HEK293 (cell line): ENCODE data around the gene SPOCK1.
A peak's percentile ranks its signal among the peaks of the same experiment; 100 is the strongest.

Experiments
- CTCF ChIA-PET: fragments of 350-600 bp; formaldehyde crosslinking; extraction: SDS; loops from one replicate; lab custom pipeline; 2021; ENCODE audit warnings: antibody characterized with exemption; lab: Yijun Ruan, JAX
- POLR2A ChIA-PET: fragments of 300-600 bp; formaldehyde crosslinking; extraction: SDS; loops from one replicate; lab custom pipeline; 2020; ENCODE audit warnings: antibody characterized with exemption, inconsistent platforms; lab: Yijun Ruan, JAX
- H3K27ac ChIP-seq: fragments of 200-500 bp; sonication (Bioruptor generic); 2 replicates; pipeline ENCODE4 v1.5.1; 2014; ENCODE audit warnings: low read depth, low read length, control low read depth, inconsistent platforms; ENCODE audit errors: extremely low read depth
- H3K36me3 ChIP-seq, 2 experiments: fragments of 200-500 bp in 1 of 2; sonication (Bioruptor generic) in 1 of 2; 1 replicate in 1 of 2; 2 replicates in 1 of 2; pipeline ENCODE4 v1.5.1; 2014 to 2017; ENCODE audit warnings: inconsistent platforms in 2 of 2, low read length in 2 of 2; ENCODE audit not compliant: control insufficient read depth in 2 of 2, insufficient read depth in 1 of 2
- H3K4me1 ChIP-seq: fragments of 200-500 bp; sonication (Bioruptor generic); 2 replicates; pipeline ENCODE4 v1.5.1; 2014; ENCODE audit warnings: mild to moderate bottlenecking, low read length, inconsistent platforms; ENCODE audit not compliant: control insufficient read depth, insufficient read depth
- H3K4me3 ChIP-seq: 2 replicates; pipeline ENCODE4 v1.5.1; 2011; ENCODE audit warnings: low read depth, mild to moderate bottlenecking, control low read depth, low read length, moderate library complexity
- H3K9me3 ChIP-seq: fragments of 200-500 bp; sonication (Bioruptor generic); 2 replicates; pipeline ENCODE4 v1.5.1; 2014; ENCODE audit warnings: low read depth, low read length, inconsistent platforms; ENCODE audit not compliant: control insufficient read depth, insufficient read depth
- BCL11B ChIP-seq: fragments of 450-650 bp; formaldehyde crosslinking; IDR thresholded peaks from 2 replicates; pipeline ENCODE4 v1.5.1; 2016; ENCODE audit warnings: low read depth, missing biosample characterization, missing genetic modification characterization
- GLIS1 ChIP-seq: fragments of 450-650 bp; formaldehyde crosslinking; IDR thresholded peaks from 2 replicates; pipeline ENCODE4 v1.5.1; 2016; ENCODE audit warnings: missing biosample characterization, missing genetic modification characterization
- KLF1 ChIP-seq: fragments of 450-650 bp; formaldehyde crosslinking; IDR thresholded peaks from 2 replicates; pipeline ENCODE4 v1.5.1; 2016; ENCODE audit warnings: missing biosample characterization, missing genetic modification characterization
- SCRT2 ChIP-seq: fragments of 450-650 bp; formaldehyde crosslinking; IDR thresholded peaks from 2 replicates; pipeline ENCODE4 v1.5.1; 2016; ENCODE audit warnings: missing biosample characterization, missing genetic modification characterization
- ZBTB1 ChIP-seq: fragments of 450-650 bp; formaldehyde crosslinking; IDR thresholded peaks from 2 replicates; pipeline ENCODE4 v1.5.1; 2016; ENCODE audit warnings: missing biosample characterization, missing genetic modification characterization
- ZFP3 ChIP-seq: fragments of 450-650 bp; formaldehyde crosslinking; IDR thresholded peaks from 2 replicates; pipeline ENCODE4 v1.5.1; 2016; ENCODE audit warnings: low read depth, missing biosample characterization, missing genetic modification characterization
- ZFP41 ChIP-seq: fragments of 450-650 bp; formaldehyde crosslinking; IDR thresholded peaks from 2 replicates; pipeline ENCODE4 v1.5.1; 2016; ENCODE audit warnings: missing biosample characterization, missing genetic modification characterization, borderline replicate concordance
- ZNF114 ChIP-seq: fragments of 450-650 bp; formaldehyde crosslinking; IDR thresholded peaks from 2 replicates; pipeline ENCODE4 v1.5.0; 2017; ENCODE audit warnings: missing biosample characterization, missing genetic modification characterization
- ZNF184 ChIP-seq: fragments of 450-650 bp; IDR thresholded peaks from 2 replicates; pipeline ENCODE4 v1.5.1; 2018; ENCODE audit warnings: missing biosample characterization, mild to moderate bottlenecking, missing genetic modification characterization
- ZNF202 ChIP-seq: fragments of 450-650 bp; formaldehyde crosslinking; IDR thresholded peaks from 2 replicates; pipeline ENCODE4 v1.5.1; 2016; ENCODE audit warnings: missing biosample characterization, missing genetic modification characterization, borderline replicate concordance
- ZNF302 ChIP-seq: fragments of 450-650 bp; formaldehyde crosslinking; IDR thresholded peaks from 2 replicates; pipeline ENCODE4 v1.5.1; 2016; ENCODE audit warnings: missing biosample characterization, missing genetic modification characterization, low read depth
- ZNF37A ChIP-seq: fragments of 450-650 bp; IDR thresholded peaks from 2 replicates; pipeline ENCODE4 v1.5.1; 2018; ENCODE audit warnings: missing biosample characterization, missing genetic modification characterization
- ZNF433 ChIP-seq: fragments of 450-650 bp; formaldehyde crosslinking; IDR thresholded peaks from 2 replicates; pipeline ENCODE4 v1.5.1; 2016; ENCODE audit warnings: missing biosample characterization, missing genetic modification characterization, low read depth
- ZNF560 ChIP-seq: fragments of 450-650 bp; formaldehyde crosslinking; IDR thresholded peaks from 2 replicates; pipeline ENCODE4 v1.5.1; 2017; ENCODE audit warnings: missing biosample characterization, missing genetic modification characterization, borderline replicate concordance
- ZNF600 ChIP-seq: fragments of 450-650 bp; formaldehyde crosslinking; IDR thresholded peaks from 2 replicates; pipeline ENCODE4 v1.5.1; 2016; ENCODE audit warnings: missing biosample characterization, missing genetic modification characterization
- ZNF629 ChIP-seq: fragments of 450-650 bp; formaldehyde crosslinking; IDR thresholded peaks from 2 replicates; pipeline ENCODE4 v1.5.1; 2017; ENCODE audit warnings: missing biosample characterization, missing genetic modification characterization
- ZNF660 ChIP-seq: fragments of 450-650 bp; IDR thresholded peaks from 2 replicates; pipeline ENCODE4 v1.5.1; 2018; ENCODE audit warnings: missing biosample characterization, mild to moderate bottlenecking, missing genetic modification characterization
- ZNF677 ChIP-seq: fragments of 450-650 bp; IDR thresholded peaks from 2 replicates; pipeline ENCODE4 v1.5.0; 2018; ENCODE audit warnings: missing biosample characterization, mild to moderate bottlenecking, missing genetic modification characterization, moderate library complexity
- ZNF843 ChIP-seq: fragments of 450-650 bp; formaldehyde crosslinking; IDR thresholded peaks from 2 replicates; pipeline ENCODE4 v1.5.1; 2016; ENCODE audit warnings: missing biosample characterization, missing genetic modification characterization
- TF ChIP-seq, protein P1 (sequence below): fragments of 450-650 bp; IDR thresholded peaks from 2 replicates; pipeline ENCODE4 v1.5.1; 2018; ENCODE audit warnings: missing biosample characterization, mild to moderate bottlenecking, missing genetic modification characterization
- TF ChIP-seq, protein P2 (sequence below): fragments of 450-650 bp; formaldehyde crosslinking; IDR thresholded peaks from 2 replicates; pipeline ENCODE4 v1.5.1; 2016; ENCODE audit warnings: missing biosample characterization, missing genetic modification characterization

Gene SPOCK1

DNA sequence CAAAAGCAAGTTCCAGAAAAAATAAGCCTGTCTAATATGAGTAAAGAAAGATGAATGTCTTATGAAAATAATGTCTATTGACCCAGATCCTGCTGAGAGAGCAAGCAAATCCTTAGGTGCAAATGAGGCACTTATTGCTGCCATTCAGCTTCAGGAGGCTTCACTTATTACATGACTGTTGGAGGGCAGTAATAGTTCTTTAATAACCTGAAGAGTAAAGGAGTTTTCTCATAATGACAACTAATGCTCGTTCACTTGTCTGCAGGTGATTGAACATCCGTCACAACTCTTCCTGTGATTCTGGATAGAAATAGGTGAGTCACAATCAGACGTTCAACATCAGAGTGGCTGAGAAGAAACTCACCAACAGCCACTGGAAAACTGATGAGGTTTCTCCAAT, 58.3 kb downstream of the SPOCK1 start:
- no peak overlapping the region for H3K27ac ChIP-seq
- CTCF ChIA-PET = interaction anchor here (0.7 kb wide), 1 partner anchor 96 kb away, joined by 4 read pairs; no protein-coding TSS in a partner anchor
- H3K36me3 ChIP-seq = no peaks in the 10 kb centered on the region
- POLR2A ChIA-PET = no interaction called here
- H3K4me3 ChIP-seq = no peak overlapping the region
- TF ChIP-seq ZNF114 (tag by site-specific recombination) (no peak), ZNF600 (tag by site-specific recombination) (no peak), ZNF660 (tag by site-specific recombination) (no peak), ZNF560 (tag by site-specific recombination) (no peak)
- TF ChIP-seq, protein P1, sequence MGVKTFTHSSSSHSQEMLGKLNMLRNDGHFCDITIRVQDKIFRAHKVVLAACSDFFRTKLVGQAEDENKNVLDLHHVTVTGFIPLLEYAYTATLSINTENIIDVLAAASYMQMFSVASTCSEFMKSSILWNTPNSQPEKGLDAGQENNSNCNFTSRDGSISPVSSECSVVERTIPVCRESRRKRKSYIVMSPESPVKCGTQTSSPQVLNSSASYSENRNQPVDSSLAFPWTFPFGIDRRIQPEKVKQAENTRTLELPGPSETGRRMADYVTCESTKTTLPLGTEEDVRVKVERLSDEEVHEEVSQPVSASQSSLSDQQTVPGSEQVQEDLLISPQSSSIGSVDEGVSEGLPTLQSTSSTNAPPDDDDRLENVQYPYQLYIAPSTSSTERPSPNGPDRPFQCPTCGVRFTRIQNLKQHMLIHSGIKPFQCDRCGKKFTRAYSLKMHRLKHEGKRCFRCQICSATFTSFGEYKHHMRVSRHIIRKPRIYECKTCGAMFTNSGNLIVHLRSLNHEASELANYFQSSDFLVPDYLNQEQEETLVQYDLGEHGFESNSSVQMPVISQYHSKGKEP (tag by site-specific recombination) = no peak
- no peaks in the 10 kb centered on the region for H3K9me3 ChIP-seq
- no peaks in the 10 kb centered on the region for H3K4me1 ChIP-seq

DNA sequence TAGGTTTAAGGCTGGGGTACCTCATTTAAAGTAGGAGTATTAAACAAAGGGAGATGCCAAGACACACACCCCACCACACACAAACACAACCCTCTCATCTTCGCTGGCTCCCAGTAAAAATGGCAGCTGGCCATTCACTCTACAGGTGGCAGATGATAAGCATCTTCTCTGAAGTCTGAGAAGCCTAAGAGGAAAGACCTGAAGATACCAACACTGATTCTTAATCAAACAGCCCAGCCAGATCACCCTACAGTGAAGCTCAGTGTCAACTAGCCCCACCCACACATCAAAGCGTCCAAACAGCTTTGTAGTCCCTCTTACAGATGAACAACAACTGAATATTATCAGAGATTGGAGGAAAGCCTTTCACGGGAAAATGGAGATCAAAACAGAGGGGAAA, 59.5 kb downstream of the SPOCK1 start:
- ChIA-PET CTCF (no interaction called here), POLR2A (no interaction called here)
- Histone ChIP-seq H3K4me3 (no peak overlapping the region), H3K9me3 (no peaks in the 10 kb centered on the region), H3K36me3 (no peaks in the 10 kb centered on the region), H3K27ac (no peak overlapping the region), H3K4me1 (no peaks in the 10 kb centered on the region)
- TF ChIP-seq ZFP3 (tag by site-specific recombination) = no peak
- TF ChIP-seq ZNF202 (tag by site-specific recombination) = no peak
- no peak for TF ChIP-seq ZNF37A
- no peak for TF ChIP-seq ZNF629 (tag by site-specific recombination)
- TF ChIP-seq ZNF843 (tag by site-specific recombination) = no peak
- 0 out of 2 replicates have a peak, but pooled peaks have one; percentile 13 for TF ChIP-seq SCRT2 (tag by site-specific recombination)
- TF ChIP-seq ZNF184 = no peak
- TF ChIP-seq ZNF677 (tag by site-specific recombination) = no peak

DNA sequence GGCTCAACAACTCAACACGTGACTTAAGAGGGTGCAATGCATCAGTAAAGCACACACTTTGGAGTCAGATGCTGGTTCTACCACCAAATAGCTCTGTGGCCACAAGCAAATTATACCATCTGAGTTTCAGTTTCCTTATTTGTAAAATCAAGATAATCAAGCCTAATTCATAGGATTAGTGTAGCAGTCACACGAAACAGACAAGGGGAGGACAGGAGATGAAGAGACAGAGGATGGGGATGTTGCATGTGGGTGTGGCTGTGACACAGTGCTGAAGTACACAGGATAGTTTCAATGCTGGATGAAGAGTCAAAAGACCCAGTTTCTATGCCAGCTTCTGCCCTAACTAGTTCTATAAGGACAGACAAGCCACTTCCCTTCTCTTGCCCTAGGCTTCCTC, 60.2 kb downstream of the SPOCK1 start:
- ChIA-PET POLR2A (no interaction called here), CTCF (no interaction called here)
- H3K4me1 ChIP-seq = no peaks in the 10 kb centered on the region
- H3K36me3 ChIP-seq = no peaks in the 10 kb centered on the region
- H3K9me3 ChIP-seq = no peaks in the 10 kb centered on the region
- no peak overlapping the region for H3K4me3 ChIP-seq
- no peak overlapping the region for H3K27ac ChIP-seq
- TF ChIP-seq GLIS1 (tag by site-specific recombination) = no peak
- no peak for TF ChIP-seq BCL11B
- no peak for TF ChIP-seq ZNF302 (tag by site-specific recombination)
- TF ChIP-seq ZBTB1 = no peak
- TF ChIP-seq ZFP41 (tag by site-specific recombination) = no peak
- TF ChIP-seq KLF1 (tag by site-specific recombination) = no peak
- TF ChIP-seq, protein P2, sequence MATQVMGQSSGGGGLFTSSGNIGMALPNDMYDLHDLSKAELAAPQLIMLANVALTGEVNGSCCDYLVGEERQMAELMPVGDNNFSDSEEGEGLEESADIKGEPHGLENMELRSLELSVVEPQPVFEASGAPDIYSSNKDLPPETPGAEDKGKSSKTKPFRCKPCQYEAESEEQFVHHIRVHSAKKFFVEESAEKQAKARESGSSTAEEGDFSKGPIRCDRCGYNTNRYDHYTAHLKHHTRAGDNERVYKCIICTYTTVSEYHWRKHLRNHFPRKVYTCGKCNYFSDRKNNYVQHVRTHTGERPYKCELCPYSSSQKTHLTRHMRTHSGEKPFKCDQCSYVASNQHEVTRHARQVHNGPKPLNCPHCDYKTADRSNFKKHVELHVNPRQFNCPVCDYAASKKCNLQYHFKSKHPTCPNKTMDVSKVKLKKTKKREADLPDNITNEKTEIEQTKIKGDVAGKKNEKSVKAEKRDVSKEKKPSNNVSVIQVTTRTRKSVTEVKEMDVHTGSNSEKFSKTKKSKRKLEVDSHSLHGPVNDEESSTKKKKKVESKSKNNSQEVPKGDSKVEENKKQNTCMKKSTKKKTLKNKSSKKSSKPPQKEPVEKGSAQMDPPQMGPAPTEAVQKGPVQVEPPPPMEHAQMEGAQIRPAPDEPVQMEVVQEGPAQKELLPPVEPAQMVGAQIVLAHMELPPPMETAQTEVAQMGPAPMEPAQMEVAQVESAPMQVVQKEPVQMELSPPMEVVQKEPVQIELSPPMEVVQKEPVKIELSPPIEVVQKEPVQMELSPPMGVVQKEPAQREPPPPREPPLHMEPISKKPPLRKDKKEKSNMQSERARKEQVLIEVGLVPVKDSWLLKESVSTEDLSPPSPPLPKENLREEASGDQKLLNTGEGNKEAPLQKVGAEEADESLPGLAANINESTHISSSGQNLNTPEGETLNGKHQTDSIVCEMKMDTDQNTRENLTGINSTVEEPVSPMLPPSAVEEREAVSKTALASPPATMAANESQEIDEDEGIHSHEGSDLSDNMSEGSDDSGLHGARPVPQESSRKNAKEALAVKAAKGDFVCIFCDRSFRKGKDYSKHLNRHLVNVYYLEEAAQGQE (tag by site-specific recombination) = no peak
- TF ChIP-seq ZNF433 = no peak
